HFF-Myc (cell line): ENCODE data around the gene FES.
"Not testable (repeated sequence)": the region's sequence is repeated elsewhere in the genome, so short reads cannot be mapped to it uniquely, and the experiment has no call there.

Source experiments
- DNase-seq: peaks from one replicate; pipeline ENCODE4 v3.0.0-alpha.2; 2011; ENCODE audit warnings: low read depth; ENCODE audit errors: extremely low read depth
- H3K4me3 ChIP-seq: replicated peaks from 2 replicates; pipeline ENCODE4 v1.5.1; 2011; ENCODE audit warnings: low read depth, mild to moderate bottlenecking, control low read depth, low read length
- TF ChIP-seq, protein P1 (sequence below): IDR thresholded peaks from 2 replicates; pipeline ENCODE4 v1.5.1; 2012; ENCODE audit warnings: mild to moderate bottlenecking, low read depth, low read length, control low read depth; ENCODE audit errors: missing control alignments

FES gene

GRCh38 chr15:90921887-90922286 lies 37.6 kb downstream of the FES start:
- TF ChIP-seq, protein P1, sequence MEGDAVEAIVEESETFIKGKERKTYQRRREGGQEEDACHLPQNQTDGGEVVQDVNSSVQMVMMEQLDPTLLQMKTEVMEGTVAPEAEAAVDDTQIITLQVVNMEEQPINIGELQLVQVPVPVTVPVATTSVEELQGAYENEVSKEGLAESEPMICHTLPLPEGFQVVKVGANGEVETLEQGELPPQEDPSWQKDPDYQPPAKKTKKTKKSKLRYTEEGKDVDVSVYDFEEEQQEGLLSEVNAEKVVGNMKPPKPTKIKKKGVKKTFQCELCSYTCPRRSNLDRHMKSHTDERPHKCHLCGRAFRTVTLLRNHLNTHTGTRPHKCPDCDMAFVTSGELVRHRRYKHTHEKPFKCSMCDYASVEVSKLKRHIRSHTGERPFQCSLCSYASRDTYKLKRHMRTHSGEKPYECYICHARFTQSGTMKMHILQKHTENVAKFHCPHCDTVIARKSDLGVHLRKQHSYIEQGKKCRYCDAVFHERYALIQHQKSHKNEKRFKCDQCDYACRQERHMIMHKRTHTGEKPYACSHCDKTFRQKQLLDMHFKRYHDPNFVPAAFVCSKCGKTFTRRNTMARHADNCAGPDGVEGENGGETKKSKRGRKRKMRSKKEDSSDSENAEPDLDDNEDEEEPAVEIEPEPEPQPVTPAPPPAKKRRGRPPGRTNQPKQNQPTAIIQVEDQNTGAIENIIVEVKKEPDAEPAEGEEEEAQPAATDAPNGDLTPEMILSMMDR: no peak
- no peak for DNase-seq

GRCh38 chr15:90922712-90923322 lies 38.5 kb downstream of the FES start:
- not testable (repeated sequence) for H3K4me3 ChIP-seq, DNase-seq

More at GRCh38 chr15:90921887-90922286, 37.6 kb downstream of the FES start:
- no peak overlapping the region for H3K4me3 ChIP-seq

GRCh38 chr15:90924375-90924774 lies 40.1 kb downstream of the FES start:
- TF ChIP-seq, protein P1: no peak
- H3K4me3 ChIP-seq: no peak overlapping the region

GRCh38 chr15:90926766-90927165 lies 42.5 kb downstream of the FES start:
- not testable (repeated sequence) for H3K4me3 ChIP-seq, DNase-seq

More at GRCh38 chr15:90924375-90924774, 40.1 kb downstream of the FES start:
- no peak for DNase-seq

DNA sequence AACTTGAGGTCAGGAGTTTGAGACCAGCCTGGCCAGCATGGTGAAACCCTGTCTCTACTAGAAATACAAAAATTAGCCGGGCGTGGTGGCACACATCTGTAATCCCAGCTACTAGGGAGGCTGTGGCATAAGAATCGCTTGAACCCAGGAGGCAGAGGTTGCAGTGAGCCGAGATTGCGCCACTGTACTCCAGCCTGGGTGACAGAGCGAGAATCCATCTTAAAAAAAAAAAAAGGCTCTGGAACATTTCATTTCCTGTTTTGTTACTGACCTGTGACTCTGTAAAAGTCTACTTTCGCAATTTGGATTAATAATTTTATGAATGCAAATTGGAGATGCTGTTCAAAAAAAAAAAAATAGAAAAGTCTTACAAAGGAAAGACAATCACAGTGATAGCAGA lies 43.8 kb downstream of the FES start:
- not testable (repeated sequence) for H3K4me3 ChIP-seq, DNase-seq

GRCh38 chr15:90929246-90930019 lies 45.1 kb downstream of the FES start:
- peak overlapping the region; percentile 50 for H3K4me3 ChIP-seq
- TF ChIP-seq, protein P1: no peak
- DNase-seq: no peak

- H3K4me3 ChIP-seq: peak overlapping the region; percentile 92
- TF ChIP-seq, protein P1: no peak
- no peak for DNase-seq
Observed at GRCh38 chr15:90930861-90931574, 46.7 kb downstream of the FES start.

GRCh38 chr15:90931575-90931827 lies 47.2 kb downstream of the FES start:
- peak overlapping the region; percentile 92 for H3K4me3 ChIP-seq
- TF ChIP-seq, protein P1: no peak
- DNase-seq: no peak
